Cerebellar nuclear complex (tissue), 1 donor: ENCODE data around the gene ABCB10.

Experiments used
- DNase-seq, 2 experiments: peaks; one replicate each; lab custom pipeline; 2025; lab: John Stamatoyannopoulos, UW

The ABCB10 gene

GRCh38 chr1:229474509-229474908, 84.0 kb downstream of the ABCB10 start:
- DNase-seq, result no peak

- no peak for DNase-seq
Measured at GRCh38 chr1:229471175-229471574, 87.3 kb downstream of the ABCB10 start.

- DNase-seq, result no peak
Measured at GRCh38 chr1:229470406-229471043, 88.0 kb downstream of the ABCB10 start.

GRCh38 chr1:229466887-229467286, 91.6 kb downstream of the ABCB10 start:
- no peak for DNase-seq
